HG02840 (cell line): ENCODE data around the gene LANCL2.
"Not testable (repeated sequence)": the region's sequence is repeated elsewhere in the genome, so short reads cannot be mapped to it uniquely, and the experiment has no call there.

Source experiments
- ATAC-seq: cut with Tn5 transposase; IDR thresholded peaks from one replicate; pipeline ENCODE4 v1.9.1; 2021; ENCODE audit warnings: mild to moderate bottlenecking, moderate library complexity, moderate number of reproducible peaks; ENCODE audit not compliant: unreplicated experiment, low FRiP score

LANCL2 gene, protein sequence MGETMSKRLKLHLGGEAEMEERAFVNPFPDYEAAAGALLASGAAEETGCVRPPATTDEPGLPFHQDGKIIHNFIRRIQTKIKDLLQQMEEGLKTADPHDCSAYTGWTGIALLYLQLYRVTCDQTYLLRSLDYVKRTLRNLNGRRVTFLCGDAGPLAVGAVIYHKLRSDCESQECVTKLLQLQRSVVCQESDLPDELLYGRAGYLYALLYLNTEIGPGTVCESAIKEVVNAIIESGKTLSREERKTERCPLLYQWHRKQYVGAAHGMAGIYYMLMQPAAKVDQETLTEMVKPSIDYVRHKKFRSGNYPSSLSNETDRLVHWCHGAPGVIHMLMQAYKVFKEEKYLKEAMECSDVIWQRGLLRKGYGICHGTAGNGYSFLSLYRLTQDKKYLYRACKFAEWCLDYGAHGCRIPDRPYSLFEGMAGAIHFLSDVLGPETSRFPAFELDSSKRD

GRCh38 chr7:55365205-55365674 is at the start of gene LANCL2:
TSS of gene LANCL2 (plus strand) at chr7:55365337. CDS start at chr7:55366026, 689 bp downstream.
- peak; percentile 34 for ATAC-seq

DNA sequence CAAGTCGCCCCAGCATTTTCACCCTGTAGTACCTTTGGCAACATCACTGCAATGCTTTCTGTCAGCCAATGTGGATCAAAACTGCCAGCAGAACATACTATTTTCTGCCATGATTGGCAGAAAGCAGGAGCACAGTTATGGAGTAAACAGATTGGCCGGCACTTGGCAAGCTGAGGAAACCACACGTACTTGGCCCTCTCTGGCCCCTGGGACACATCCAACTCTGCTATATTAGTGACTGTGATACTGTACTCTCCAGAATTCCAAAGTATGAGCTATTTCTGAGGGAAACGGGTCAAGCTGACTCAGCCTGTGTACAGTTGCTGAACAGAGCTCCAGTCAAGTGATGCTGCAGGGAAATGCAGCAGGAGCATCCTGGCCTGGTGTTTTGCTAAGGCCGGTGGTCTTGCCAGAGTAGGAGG is 39.8 kb upstream of the LANCL2 start:
- no peak for ATAC-seq

- ATAC-seq = no peak
Measured at GRCh38 chr7:55326081-55326835, 38.9 kb upstream of the LANCL2 start.

DNA sequence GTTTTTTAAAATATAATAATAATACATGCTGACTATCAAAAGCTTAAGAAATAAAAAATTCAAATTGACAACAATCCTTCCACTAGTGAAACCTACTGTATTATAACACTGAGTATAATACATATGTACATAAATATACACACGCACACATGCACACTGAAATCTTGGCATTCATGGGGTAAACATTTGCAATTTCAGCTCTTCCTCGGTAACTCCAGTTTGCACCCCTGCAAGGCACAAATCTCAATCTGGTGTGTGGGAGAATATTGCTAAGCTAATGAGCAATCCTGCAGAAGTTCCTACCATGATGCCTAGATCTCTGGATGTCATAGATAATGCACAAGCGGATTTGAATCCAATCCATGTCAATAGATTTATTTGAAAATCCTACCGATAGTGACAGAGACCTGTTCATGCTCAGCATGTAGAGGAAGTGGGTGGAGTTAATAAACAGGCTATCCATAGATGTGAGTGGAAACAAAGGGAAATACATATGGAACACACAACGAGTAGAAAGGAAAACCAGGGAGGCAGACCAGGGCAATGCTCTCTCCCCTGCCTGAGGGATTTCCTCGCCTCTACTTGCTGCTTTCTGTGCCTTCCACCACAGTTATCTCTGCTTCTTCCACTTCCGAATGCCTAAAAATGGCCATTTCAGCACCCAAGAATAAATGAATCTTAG is 38.1 kb upstream of the LANCL2 start:
- ATAC-seq = no peak

GRCh38 chr7:55335151-55335550 is 30.0 kb upstream of the LANCL2 start:
- ATAC-seq = no peak

DNA sequence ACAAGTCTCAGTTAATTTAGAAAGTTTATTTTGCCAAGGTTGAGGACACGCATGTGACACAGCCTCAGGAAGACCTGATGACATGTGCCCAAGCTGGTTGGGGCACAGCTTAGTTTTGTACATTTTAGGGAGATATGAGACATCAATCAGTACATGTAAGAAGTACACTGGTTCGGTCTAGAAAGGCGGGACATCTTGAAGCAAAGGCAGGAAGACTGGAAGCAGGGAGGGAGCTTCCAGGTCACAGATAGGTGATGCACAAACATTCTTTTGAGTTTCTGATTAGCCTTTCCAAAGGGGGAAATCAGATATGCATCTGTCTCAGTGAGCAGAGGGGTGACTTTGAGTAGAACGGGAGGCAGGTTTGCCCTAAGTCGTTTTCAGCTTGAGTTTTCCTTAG is 29.4 kb upstream of the LANCL2 start:
- ATAC-seq = no peak

DNA sequence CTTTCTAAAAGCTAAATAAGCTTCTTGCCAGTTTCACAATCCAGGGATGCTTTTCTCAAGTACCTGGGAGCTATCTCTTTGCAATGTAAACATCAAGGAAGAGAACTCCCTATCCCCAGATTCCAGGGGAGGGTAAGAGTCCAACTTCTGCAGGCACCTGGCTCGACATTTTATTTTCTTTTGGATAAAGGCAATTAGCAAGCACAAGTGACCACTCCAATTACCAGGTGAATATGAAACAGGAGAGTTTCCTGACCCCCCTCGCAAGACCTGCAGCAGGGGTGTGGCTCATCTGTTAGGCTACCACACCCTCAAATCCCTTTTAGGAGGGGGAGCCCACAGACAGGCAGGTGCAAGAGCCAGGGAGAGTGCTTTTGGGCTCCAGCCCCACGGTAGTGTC is 28.6 kb upstream of the LANCL2 start:
- no peak for ATAC-seq

DNA sequence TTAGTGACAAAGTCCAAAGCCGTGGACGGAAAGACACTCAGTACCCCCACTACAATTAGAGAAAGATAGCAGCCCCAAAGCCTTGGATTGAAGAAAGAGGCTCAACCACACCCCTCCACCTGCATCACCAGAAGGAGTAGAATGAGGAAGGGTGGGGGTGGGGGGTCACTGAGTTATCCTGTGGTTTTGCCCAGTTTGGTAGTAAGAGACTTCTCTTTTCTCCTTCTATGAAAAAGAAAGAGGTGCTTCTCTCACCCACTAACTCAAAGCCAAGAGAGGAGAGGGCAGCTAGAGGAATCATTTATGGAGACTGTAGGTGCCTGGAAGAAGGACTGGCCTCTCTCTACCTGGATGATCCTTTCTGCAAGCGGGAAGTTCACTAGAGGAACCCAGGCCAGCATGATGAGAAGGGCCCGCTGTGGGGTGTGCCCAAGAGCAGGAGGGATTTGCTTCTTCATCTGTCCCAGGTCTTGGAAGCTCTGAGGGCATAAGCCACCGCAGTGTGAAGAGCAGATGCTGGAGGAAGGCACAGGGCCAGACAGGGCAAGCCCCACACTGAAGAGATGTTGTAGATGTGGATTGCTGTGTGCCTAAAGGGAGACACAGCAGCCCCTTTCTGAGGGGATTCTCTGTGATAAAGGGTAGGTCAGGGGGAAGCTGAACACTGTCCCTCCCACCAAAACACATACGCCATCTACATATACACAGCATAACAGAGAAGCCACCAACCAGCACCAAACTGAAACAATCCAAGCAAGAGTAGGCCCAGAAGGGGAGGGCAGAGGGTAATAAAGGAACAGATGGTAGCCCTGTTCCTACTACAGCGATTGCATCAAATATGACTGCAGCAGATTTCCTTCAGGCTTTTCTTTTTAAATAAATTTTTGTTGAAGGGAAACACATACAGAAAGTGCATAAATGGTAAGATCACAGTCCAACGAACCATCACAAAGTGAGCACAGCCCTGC is 25.8 kb upstream of the LANCL2 start:
- ATAC-seq = no peak

GRCh38 chr7:55342216-55342871 is 22.8 kb upstream of the LANCL2 start:
- ATAC-seq = no peak

- no peak for ATAC-seq
Measured at GRCh38 chr7:55343002-55343781, 21.9 kb upstream of the LANCL2 start.

GRCh38 chr7:55343860-55344606 is 21.1 kb upstream of the LANCL2 start:
- ATAC-seq = no peak

GRCh38 chr7:55344840-55345239 is 20.3 kb upstream of the LANCL2 start:
- no peak for ATAC-seq

GRCh38 chr7:55345292-55345691 is 19.8 kb upstream of the LANCL2 start:
- no peak for ATAC-seq

GRCh38 chr7:55348502-55348901 is 16.6 kb upstream of the LANCL2 start:
- ATAC-seq = no peak

GRCh38 chr7:55349121-55349520 is 16.0 kb upstream of the LANCL2 start:
- no peak for ATAC-seq

DNA sequence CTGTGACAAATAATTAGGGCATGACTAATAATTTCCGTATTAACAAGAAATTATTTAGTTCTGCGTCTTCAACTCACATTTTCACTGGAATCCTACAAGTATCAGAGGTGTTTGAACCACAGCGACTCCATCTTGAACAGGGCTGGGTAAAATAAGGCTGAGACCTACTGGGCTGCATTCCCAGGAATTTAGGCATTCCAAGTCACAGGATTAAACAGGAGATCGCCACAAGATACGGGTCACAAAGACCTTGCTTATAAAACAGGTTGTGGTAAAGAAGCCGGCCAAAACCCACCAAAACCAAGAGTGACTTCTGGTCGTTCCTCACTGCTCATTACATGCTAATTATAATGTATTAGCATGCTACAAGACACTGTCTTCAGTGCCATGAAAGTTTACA is 14.9 kb upstream of the LANCL2 start:
- no peak for ATAC-seq

GRCh38 chr7:55351263-55351662 is 13.9 kb upstream of the LANCL2 start:
- ATAC-seq = no peak

DNA sequence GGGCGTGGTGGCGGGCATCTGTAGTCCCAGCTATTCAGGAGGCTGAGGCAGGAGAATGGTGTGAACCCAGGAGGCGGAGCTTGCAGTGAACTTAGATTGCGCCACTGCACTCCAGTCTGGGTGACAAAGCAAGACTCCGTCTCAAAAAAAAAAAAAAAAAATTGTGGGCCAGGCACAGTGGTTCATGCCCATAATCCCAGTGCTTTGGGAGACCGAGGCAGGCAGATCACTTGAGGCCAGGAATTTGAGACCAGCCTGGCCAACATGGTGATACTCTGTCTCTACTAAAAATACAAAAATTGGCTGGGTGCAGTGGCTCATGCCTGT is 12.2 kb upstream of the LANCL2 start:
- not testable (repeated sequence) for ATAC-seq
